Stimulated activated naive CD4-positive, alpha-beta T cell (primary cell): ENCODE data around the gene MOV10L1.
"Not testable (repeated sequence)": the region's sequence is repeated elsewhere in the genome, so short reads cannot be mapped to it uniquely, and the experiment has no call there.

Source experiments
- DNase-seq, 6 experiments: peaks; one replicate each; lab custom pipeline; 2025; lab: John Stamatoyannopoulos, UW

MOV10L1 gene

DNA sequence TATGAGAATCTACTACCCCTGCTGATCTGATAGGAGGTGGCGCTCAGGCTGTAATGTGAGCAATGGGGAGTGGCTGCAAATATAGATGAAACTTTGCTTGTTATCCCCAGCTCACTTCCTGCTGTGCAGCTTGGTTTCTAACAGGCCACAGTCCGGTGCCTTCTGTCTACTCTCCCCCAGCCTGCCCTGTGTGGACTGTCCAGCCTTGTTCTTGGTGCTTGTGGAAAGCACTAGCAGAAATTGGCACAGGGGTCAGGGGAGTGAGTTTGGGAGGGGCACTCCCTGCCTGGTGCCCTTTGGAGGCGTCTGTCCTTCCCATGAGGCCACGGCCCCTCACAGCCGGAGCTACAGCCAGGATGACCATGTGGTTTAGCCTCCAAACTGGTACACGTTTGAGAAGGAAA lies 14.3 kb downstream of the MOV10L1 start:
- no peak for DNase-seq

DNA sequence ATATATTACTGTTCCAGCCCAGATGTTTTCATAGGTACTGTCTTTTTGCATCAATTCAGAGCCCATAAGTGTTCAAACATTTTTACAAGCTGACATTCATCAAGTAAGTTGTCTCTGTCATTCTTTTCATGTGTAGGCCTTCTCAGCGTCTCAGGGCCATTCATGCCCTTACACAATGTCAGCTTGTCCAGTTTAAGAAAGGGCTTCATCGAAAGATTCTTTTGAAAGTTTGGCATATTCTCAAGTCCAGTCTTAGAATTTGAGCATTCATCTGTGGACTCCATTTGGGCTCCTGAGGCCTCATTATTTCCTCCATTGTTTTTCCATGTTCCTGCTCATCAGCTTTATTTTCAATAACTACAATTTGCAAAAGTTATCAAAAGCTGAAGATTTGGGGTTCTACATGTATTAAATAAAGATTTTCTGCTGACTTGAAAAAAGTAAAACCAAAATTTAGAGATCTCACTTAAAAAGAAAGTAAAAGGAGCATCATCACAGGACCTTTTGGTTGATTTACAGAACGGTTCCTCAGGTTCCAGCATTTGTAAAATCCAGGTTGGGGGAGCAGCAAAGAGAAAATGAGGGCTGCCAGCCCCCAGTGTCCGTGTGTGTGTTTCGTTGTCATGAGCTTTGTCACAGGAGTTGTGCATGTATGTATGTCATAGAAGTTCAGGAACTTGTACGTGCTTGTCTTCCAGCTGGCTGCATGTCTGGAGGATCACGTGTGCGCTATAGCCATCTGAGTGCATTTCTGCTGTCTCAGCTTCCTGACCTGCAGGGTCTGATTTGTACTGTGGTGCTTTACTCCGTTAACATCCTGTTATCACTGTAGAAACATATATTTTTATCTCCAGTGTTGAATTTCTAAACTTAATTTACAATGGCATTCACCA lies 15.6 kb downstream of the MOV10L1 start:
- DNase-seq, result no peak

DNA sequence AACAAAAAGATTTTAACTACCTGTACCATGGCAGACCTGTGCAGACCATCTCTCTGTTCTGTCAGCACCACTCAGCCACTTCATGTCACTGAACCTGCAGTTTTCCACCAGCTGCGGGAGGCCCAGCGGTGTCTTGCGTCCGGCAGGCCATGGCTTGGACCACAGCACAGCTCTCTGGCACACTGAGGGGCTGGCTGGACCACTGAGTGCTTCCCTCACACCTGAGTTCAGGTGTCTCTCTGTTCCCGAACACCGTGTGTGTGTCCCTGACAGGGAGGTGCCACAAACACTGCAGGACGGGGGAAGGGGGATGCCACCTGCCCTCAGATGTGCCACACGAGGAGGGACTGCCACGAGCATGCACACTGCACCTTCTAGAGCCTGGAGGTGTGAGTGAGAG lies 17.7 kb downstream of the MOV10L1 start:
- DNase-seq, result no peak

DNA sequence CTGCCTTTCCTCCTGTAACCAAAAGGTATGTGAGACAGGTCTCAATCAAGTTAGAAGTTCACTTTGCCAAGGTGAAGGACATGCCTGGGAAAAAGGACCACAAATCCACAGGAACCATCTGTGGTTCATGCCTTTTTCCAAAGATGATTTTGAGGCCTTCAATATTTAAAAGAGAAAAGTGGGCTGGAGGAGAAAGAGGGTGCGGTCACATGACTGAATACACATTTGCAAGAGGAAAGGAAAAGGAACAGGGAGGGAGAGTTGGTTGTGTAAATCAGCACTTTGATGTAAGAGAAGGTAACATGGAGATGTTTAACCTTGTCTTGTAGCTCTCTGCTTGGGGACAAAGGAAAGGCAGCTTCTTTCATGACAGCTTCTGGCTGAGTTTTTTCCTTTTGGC lies 21.2 kb downstream of the MOV10L1 start:
- DNase-seq, result no peak

DNA sequence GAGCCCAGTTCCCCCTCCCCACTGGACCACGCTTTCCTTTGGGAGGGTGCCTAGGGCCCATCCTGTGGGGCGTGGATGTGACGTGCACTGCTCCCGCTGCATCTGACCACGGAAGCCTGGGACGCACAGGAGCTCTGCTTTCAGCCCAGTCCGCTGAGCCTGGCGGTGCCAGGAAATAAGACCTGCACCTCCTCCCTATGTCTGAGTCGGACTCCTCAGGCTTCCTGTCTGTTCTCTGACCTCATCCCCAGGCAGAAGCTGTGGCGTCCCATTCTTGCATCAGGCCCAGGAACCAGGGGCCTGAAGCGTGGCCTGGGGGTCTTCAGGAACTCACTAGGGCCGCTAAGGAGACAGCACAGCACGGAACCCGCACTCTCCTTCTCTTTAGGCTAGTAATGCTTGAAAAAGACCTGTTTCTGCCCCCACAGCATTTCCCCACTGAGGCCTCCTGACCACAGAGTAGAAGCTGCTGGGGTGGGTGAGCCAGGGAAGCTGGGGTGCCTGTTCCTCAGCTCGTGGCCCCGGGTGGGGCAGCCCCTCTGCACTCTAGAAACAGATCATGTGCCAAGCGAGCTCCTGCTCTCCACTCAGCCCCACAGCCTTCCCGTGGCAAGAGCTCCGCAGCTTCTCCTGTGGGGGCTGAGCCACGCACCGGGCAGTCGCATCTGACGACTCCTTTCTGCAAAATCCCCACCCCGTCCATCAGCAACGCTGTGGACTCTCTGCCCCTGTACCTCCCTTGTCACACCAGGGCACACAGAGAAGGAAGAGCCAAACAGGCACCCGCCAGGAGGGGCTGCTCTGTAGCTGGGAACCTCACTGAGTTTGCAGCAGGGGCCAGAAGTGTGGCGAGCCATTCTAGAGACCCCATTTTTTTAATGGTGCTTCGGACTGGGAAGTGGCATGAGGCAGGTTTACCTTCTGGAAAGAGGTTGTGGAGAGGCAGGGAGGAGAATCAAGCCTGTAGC lies 22.6 kb downstream of the MOV10L1 start:
- DNase-seq, result no peak

DNA sequence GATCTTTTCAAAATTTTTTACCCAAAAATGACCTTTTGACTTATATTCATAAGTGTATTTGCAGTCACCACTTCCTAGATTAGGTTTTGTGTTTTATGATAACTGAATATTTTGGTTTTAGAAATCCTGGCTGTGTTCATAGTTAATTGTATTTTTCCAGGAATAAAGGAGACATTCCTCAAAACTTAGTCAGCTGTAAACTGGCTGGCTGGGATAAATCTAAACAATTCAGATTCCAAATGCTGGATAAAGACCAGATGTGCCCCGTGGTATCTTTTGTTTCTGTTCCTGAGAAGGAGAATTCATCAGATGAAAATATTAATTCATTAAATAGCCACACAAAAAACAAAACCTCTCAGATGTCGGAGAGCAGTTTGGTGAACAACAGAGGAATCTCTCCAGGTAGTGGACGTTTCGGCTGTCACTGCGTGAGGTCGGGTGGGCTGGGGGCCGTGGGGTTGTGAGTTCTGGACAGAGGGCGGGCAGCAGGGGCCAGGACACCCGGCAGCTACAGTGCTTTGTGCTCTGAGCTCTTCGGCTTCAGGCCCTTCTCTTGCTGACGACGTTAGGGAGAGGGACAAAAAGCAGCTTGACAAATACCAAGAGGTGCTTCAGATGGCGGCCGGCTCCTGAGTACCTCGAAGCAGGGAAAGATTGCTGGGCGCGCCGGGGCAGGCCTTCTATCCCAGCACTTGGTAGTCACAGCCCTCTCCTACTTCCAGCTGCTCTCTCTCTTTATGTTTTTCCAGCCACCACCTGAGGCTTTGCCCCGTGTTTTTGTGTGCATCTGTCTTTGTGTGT lies 24.6 kb downstream of the MOV10L1 start:
- DNase-seq, result no peak

DNA sequence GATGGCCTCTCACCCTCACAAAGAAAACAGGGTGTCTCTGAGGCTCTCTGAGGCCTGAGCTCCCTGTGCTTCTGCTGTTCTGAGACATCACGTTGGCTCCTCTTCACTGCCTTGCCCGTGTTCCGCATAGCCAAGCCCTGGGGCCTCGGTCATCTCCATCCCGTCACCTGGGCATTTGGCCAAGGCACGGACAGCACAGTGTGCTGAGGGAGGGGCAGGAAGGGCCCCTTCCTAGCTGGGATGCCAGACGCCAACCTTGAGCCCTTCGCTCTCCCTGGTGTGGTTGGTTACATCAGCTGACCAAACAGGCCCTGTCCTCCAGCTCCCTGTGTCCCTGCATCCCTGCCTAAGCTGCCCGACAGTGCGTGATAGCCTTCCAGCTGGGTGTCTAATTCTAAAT lies 25.9 kb downstream of the MOV10L1 start:
- no peak for DNase-seq

DNA sequence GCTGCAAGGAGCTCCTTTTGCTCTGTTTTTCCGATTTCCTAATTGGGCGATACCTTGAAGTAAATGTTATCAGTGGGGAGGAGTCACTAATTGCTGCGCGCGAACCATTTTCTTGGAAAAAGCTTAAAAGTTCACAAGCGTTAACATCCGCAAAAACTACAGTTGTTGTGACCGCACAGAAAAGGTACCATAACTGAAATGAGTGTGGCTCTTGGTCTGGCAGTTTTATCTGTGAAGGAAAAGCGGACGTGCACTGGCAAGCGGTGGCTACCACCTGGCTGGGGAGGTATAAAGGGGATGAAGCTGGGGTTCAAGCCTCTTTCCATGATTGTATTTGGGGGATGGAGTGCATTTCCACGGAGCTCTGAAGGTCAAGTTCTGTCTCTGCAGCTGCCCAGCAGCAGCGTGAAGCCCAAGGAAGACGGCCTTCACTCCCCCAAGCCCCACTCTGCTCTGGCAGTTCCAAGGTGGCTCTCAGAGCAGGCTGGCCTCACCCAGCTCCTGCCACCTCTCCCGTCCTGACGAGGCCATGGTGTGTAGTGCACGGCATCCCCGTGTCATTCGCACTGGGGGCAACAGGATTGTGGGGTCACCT lies 27.5 kb downstream of the MOV10L1 start:
- no peak for DNase-seq

DNA sequence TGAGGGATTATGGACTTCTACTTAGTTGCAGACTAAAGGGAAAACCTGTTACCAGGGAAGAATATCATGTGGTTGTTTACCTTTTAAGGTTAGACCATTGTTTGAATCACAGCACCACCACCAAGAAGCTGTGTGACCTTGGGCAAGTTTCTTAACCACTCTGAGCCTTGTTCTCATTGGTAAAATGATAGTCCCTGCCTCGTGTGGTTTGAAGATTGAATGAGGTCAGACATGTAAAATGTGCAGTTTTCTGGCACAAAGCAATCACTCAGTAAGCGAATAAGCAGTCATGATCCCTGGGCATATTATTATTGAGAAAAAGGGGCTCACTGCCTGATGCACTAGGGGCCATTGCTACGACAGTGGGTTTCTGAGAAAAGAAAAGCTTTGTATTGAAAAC lies 28.3 kb downstream of the MOV10L1 start:
- no peak for DNase-seq

DNA sequence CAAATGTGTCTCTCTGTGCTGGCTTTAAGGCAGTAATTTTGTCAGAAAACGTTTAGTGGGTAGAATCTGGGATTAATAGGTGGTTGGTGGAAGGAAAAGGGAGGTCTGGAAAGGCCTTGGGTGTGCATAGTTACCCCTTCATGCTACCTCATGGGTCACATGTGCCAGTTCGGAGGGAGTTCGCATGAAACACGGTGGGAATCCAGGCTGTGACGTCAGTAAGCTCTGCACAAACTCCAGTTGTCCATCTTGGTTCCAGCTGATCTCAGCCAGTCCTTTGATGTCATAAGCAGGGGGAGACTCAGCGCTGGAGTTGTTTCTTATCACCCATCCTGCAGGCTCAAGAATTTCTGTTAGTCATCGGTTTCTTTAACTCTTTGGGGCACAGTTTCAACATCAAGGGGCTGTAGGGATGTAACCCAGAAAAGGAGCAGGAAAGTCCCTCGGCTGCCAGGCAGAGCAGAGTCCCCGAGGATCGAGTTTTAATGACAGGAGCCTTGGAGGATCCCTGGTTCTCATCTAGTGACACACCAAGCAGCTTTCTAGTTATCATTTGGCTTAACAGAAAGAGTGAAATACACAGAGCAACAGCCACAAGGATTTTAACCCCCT lies 28.9 kb downstream of the MOV10L1 start:
- DNase-seq, result no peak

DNA sequence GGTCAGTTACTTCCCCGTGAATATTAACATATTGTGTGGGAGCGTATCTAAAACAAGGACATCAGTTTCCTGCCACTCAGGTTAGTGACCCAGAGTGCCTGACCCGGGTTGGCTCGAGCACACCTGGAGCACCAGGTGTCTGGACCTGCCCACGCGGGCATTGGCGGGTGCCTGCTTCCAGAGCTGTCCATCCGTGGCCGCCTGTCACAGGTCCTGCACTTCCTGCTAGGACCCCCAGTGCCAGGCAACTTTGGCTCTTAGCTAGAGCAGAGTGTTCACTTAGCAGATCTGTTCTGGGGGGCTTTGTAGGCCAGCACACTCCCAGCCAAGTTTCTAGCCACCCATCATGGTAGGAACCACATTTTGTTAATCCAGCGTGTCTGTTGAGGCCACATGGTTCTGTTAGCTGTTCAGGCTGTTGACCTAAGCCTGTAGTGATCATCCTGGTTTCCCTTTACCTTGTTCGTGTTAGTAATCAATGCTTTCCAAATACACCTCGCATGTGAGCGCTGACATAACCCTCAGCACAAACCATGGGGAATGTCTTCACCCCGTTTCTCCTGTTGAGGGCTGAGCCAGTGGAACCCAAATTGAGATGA lies 29.5 kb downstream of the MOV10L1 start:
- DNase-seq, result no peak

DNA sequence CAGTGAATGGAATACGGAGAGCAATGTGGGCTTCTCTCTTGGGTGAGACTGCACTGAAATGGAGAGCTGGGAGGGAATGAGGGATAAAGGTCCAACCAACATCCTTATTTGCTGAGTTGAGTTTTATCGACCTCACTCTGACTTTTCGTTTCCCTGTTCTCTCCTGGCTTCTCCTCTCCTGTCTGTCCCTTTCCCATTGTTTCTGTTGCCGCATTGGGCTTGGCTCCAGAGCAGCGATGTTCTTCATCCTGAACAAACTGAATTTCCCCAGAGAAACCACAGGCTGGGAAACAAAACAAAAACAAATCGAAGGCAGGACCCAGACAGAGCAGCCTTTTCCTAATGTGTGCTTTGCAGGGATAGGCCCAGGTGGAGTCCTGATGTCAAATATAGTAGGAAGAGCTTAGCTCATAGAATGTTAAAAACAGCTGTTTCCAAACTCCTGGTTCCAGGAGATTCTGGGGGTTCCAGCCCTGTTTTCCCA lies 30.0 kb downstream of the MOV10L1 start:
- no peak for DNase-seq

DNA sequence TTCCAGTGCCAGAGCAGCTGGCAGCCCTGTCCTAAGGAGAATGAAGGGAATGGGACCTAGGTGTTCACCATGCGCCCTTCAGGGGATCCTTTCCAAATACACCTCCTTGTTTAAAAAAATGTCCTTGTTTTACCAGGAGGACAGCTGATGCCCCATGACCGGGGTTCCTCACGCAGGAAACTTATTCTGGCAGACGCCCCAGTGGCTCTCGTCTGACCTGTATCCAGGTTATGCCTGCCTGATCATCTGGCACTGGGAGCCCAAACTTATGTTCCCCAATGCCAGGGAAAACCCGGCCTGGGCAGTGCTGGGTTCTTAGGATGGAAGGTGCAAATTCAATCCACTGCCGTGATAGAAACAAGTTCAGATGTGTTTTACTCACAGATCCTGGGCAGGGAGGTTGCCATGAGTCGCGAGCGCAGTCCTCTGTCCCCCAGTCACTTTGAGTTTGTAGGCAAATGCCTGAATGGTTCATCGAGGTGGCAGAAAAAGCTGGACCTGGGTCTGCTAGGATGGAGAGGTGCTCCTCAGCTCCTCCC lies 31.5 kb downstream of the MOV10L1 start:
- DNase-seq, result no peak

DNA sequence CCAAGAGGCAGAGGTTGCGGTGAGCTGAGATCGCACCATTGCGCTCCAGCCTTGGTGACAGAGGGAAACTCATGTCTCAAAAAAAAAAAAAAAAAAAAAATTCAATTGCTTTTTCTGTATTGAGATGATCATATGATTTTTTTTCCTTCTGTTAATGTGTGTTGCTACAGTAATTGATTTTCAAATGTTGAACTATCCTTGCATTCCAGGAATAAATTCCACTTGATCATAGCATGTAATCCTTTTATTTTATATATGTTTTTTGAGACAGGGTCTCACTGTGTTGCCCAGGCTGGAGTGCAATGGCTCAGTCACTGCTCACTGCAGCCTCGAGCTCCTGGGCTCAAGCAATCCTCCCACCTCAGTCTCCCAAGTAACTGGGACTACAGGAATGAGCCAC lies 33.3 kb downstream of the MOV10L1 start:
- DNase-seq, result no peak

DNA sequence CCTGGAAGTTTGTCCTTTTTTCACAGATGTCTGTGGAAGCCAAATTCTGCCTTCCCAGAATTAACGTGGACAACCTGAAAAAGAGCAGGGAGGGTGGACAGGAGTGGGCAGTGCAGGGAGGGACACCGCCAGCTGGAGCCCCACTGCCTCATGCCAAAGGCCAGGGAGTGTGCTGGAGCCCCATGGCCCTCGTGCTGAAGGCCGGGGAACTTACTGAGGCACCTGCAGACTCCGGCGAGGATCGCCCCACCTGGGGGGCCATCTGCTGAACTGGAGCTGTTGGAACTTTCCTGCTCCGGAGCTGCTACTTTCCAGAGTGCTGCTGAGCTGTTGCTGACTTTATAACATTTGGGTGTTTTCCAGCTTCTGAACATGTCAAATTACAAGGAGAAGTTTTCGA lies 35.2 kb downstream of the MOV10L1 start:
- DNase-seq, result no peak

DNA sequence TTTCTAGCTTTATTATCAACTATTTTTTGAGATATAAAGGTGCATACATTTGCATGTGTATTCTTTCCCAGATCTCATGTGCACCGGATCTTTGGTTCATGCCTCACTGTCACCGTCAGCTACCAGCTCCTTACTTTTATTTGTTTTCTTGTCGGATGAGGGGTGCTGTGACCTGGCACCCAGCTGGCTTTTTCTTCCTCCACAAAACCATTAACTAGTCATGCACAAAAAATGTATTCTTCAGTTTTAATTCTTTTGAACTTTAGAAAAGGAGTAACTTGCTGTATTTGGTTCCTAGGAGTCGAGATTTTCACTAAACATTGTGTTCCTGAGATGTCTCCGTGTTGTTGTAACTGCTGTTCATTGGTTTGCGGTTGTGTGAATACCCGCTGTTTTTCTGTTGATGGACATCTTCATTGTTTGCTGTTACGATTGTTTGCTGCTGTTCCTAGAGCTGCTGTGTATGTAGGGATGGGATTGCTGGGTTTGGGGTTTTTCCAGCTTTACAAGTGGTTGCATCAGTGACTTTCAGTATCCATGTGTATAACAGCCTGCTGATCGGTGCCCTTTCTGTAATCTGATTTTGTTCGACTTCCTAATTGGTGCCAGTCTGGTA lies 39.4 kb downstream of the MOV10L1 start:
- DNase-seq, result no peak

DNA sequence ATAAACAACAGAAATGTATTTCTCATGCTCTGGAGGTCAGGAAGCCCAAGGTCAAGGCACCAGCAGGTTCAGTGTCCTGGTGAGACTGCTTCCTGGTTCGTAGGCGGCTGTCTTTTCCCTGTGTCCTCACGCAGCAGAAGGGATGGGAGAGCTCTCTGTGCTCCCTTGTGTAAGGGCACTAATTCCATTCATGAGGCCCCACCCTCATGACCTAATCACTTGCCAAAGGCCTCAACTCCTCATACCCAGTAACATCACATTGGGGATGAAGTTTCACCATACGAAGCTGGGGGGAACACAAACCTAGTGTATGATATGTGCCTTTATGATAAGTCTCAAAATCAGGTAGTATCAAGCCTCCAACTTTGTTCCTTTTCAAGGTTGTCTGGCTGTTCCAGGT lies 42.1 kb downstream of the MOV10L1 start:
- no peak for DNase-seq

DNA sequence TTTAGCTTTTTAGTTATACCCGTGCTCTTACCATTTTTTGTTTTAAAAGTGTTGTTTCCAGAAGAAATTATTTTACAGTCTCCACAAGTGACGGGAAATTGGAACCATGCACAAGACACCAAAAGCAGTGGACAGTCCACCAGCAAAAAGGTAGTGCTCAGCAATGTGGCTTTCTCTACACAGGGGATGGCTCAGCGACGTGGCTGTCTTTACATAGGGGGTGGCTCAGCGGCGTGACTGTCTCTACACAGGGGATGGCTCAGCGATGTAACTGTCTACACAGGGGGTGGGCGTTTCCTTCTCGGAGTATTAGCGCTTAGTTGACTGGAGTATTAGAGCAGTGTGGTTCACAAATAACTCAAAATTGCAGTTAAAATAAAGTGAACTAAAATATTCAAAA lies 44.7 kb downstream of the MOV10L1 start:
- DNase-seq, result no peak

DNA sequence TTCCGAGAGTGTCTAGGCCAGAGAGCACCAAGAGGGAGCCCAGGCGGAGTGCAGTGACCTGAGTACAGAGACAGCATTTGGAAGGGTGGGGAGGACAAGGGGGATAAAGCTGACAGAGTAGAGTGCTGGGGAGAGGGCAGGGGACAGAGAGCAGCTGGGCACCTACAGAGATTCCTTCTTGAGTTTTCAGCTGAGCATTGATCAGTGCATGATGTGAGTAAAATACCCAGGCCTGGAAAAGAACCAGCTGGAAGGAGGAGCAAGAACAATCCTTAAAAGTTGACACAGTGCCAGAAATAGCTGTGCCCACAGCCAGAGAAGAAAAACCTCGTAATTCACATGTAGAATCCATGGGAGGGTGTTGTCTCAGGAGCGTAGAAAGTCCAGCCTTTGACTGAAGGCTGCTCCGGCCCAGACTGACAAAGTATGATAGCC lies 46.8 kb downstream of the MOV10L1 start:
- DNase-seq, result no peak

DNA sequence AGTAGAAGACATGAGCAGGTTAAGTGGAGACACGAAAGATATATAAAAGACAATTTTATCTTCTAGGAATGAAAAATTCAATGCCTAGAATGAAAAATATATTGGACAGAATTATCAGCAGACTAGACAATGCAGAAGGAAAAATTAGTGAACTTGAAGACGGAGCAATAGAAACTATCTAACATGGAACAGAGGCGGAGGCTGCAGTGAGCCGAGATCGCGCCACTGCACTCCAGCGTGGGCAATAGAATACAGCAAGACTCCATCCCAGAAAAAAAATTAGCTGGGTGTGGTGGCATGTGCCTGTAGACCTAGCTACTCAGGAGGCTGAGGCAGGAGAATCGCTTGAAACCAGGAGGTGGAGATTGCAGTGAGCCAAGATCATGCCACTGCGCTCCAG lies 47.5 kb downstream of the MOV10L1 start:
- DNase-seq, result not testable (repeated sequence)
